Activated CD4-positive, CD25-positive, alpha-beta regulatory T cell treated with anti-CD3 and anti-CD28 coated beads, Interleukin-2, amount 50 U/mL, for 72 hours (primary cell): ENCODE results near the gene SMPDL3B.
A peak's percentile ranks its signal among the peaks of the same experiment; 100 is the strongest.

Source experiments
- DNase-seq: peaks from one replicate; pipeline ENCODE4 v3.0.0; 2021

SMPDL3B gene

GRCh38 chr1:27934818-27935549 is at the start of gene SMPDL3B:
SMPDL3B (plus strand) TSS chr1:27935000; CDS start chr1:27935184, 184 bp downstream.
- DNase-seq: no peak

GRCh38 chr1:27885114-27885528 is 49.7 kb upstream of the SMPDL3B start:
- DNase-seq: no peak

GRCh38 chr1:27885621-27886352 is 49.0 kb upstream of the SMPDL3B start:
- no peak for DNase-seq

- DNase-seq: no peak
Measured at GRCh38 chr1:27886353-27886679, 48.5 kb upstream of the SMPDL3B start.

GRCh38 chr1:27886744-27887143 is 48.1 kb upstream of the SMPDL3B start:
- DNase-seq: no peak

- no peak for DNase-seq
Measured at GRCh38 chr1:27887215-27888021, 47.4 kb upstream of the SMPDL3B start.

- no peak for DNase-seq
Measured at GRCh38 chr1:27889506-27889905, 45.3 kb upstream of the SMPDL3B start.

GRCh38 chr1:27891196-27891889 is 43.5 kb upstream of the SMPDL3B start:
- no peak for DNase-seq

GRCh38 chr1:27894521-27894920 is 40.3 kb upstream of the SMPDL3B start:
- DNase-seq: no peak

GRCh38 chr1:27906759-27907158 is 28.0 kb upstream of the SMPDL3B start:
- DNase-seq: no peak

GRCh38 chr1:27912429-27912828 is 22.4 kb upstream of the SMPDL3B start:
- no peak for DNase-seq

GRCh38 chr1:27915082-27915575 is 19.7 kb upstream of the SMPDL3B start:
- no peak for DNase-seq

GRCh38 chr1:27922272-27922671 is 12.5 kb upstream of the SMPDL3B start:
- no peak for DNase-seq

- DNase-seq: no peak
Measured at GRCh38 chr1:27928216-27928954, 6.4 kb upstream of the SMPDL3B start.

GRCh38 chr1:27931184-27931583 is 3.6 kb upstream of the SMPDL3B start:
- no peak for DNase-seq

GRCh38 chr1:27931759-27932158 is 3.0 kb upstream of the SMPDL3B start:
- no peak for DNase-seq

GRCh38 chr1:27935721-27936120 is 921 bp downstream of the SMPDL3B start:
- no peak for DNase-seq

- DNase-seq: no peak
Measured at GRCh38 chr1:27936370-27936769, 1.6 kb downstream of the SMPDL3B start.

- no peak for DNase-seq
Measured at GRCh38 chr1:27937524-27937836, 2.7 kb downstream of the SMPDL3B start.

GRCh38 chr1:27938488-27938887 is 3.7 kb downstream of the SMPDL3B start:
- no peak for DNase-seq

GRCh38 chr1:27940297-27940696 is 5.5 kb downstream of the SMPDL3B start:
- peak; percentile 68 for DNase-seq

- DNase-seq: no peak
Measured at GRCh38 chr1:27940870-27941560, 6.2 kb downstream of the SMPDL3B start.
